Measurements from ENCODE around the gene SYNPO2. TPM values are rescaled to one million over a fixed set of nuclear protein-coding genes. Genes with fewer than 3 reads are reported as not detected.

Gene SYNPO2
- total and polyA plus RNA-seq, 3 donors from 2014 or later, result 29.1 to 53.4 (median 44.3) TPM

- WGBS, 2 donors, result 83 to 94% methylated on average over 5 of the region's 5 CpGs
- Histone ChIP-seq H3K4me1 (peaks cover 22% of the 10 kb centered on the region), H3K9me3 (no peaks in the 10 kb centered on the region), H3K36me3 (ENCODE audit: low read depth, missing control alignments) (no peaks in the 10 kb centered on the region), H3K27ac (no peak overlapping the region), H3K4me3 (no peak overlapping the region), H3K27me3 (no peaks in the 10 kb centered on the region)
- intact Hi-C loops (cut with DNase I; ENCODE audit: low total_unique reads), result no loop called here
- TF ChIP-seq CTCF (IDR thresholded peaks at IDR 0.05), result no peak
- no peak for TF ChIP-seq POLR2A (IDR thresholded peaks at IDR 0.05)
- no peak for DNase-seq
These were observed 96.7 kb downstream of the SYNPO2 start for GRCh38 chr4:118985170-118986000.

- 62 to 66% methylated on average over 1 of the region's 1 CpG for WGBS, 2 donors
- no peak overlapping the region for H3K4me3 ChIP-seq
- intact Hi-C loops (cut with DNase I; ENCODE audit: low total_unique reads), result no loop called here
- no peaks in the 10 kb centered on the region for H3K9me3 ChIP-seq
- no peak overlapping the region for H3K27ac ChIP-seq
- TF ChIP-seq CTCF (IDR thresholded peaks at IDR 0.05) (no peak), POLR2A (IDR thresholded peaks at IDR 0.05) (no peak)
- no peak for DNase-seq
- no peaks in the 10 kb centered on the region for H3K27me3 ChIP-seq
- H3K4me1 ChIP-seq, result peaks cover 3% of the 10 kb centered on the region
- no peaks in the 10 kb centered on the region for H3K36me3 ChIP-seq (ENCODE audit: low read depth, missing control alignments)
These were observed 99.4 kb downstream of the SYNPO2 start for GRCh38 chr4:118987959-118988634.

GRCh38 chr4:118988635-118988972 lies 100.0 kb downstream of the SYNPO2 start:
- intact Hi-C loops (cut with DNase I; ENCODE audit: low total_unique reads), result no loop called here
- 83 to 87% methylated on average over 4 of the region's 4 CpGs for WGBS, 2 donors

GRCh38 chr4:118989098-118990080 lies 100.7 kb downstream of the SYNPO2 start:
- DNase-seq, result no peak
- TF ChIP-seq CTCF (IDR thresholded peaks at IDR 0.05), result no peak
- TF ChIP-seq POLR2A (IDR thresholded peaks at IDR 0.05), result no peak
- intact Hi-C loops (cut with DNase I; ENCODE audit: low total_unique reads), result no loop called here
- Histone ChIP-seq H3K27ac (no peak overlapping the region), H3K9me3 (no peaks in the 10 kb centered on the region), H3K4me1 (peaks cover 3% of the 10 kb centered on the region), H3K36me3 (ENCODE audit: low read depth, missing control alignments) (no peaks in the 10 kb centered on the region), H3K4me3 (no peak overlapping the region), H3K27me3 (no peaks in the 10 kb centered on the region)
- WGBS, 2 donors, result 85 to 89% methylated on average over 7 of the region's 7 CpGs

More at GRCh38 chr4:118988635-118988972, 100.0 kb downstream of the SYNPO2 start:
- Histone ChIP-seq H3K36me3 (ENCODE audit: low read depth, missing control alignments) (no peaks in the 10 kb centered on the region), H3K27ac (no peak overlapping the region), H3K4me3 (no peak overlapping the region), H3K27me3 (no peaks in the 10 kb centered on the region), H3K9me3 (no peaks in the 10 kb centered on the region), H3K4me1 (peaks cover 3% of the 10 kb centered on the region)
- no peak for TF ChIP-seq POLR2A (IDR thresholded peaks at IDR 0.05)
- no peak for TF ChIP-seq CTCF (IDR thresholded peaks at IDR 0.05)
- no peak for DNase-seq

Data from testis (tissue), 3 donors.